H1 (cell line): Measurements from ENCODE around the gene TMEM151B. TPM values are rescaled to one million over a fixed set of nuclear protein-coding genes. Genes with fewer than 3 reads are reported as not detected.

ENCODE experiments used
- CTCF ChIA-PET: fragments of 300-600 bp; sonication (Branson Sonifier 250); formaldehyde crosslinking; loops from one replicate; lab custom pipeline; 2021; ENCODE audit not compliant: partially characterized antibody; lab: Charles Lee
- POLR2A ChIA-PET: fragments of 300-600 bp; sonication (Branson Sonifier 250); formaldehyde crosslinking; loops from one replicate; lab custom pipeline; 2021; ENCODE audit warnings: inconsistent platforms; ENCODE audit not compliant: partially characterized antibody; lab: Charles Lee
- DNase-seq, 2 experiments: peaks; one replicate each; pipeline versions ENCODE4 v3.0.0 to v3.0.0-alpha.2; 2010 to 2022; ENCODE audit warnings: low spot score in 2 of 2, low read depth in 1 of 2, mixed read lengths in 1 of 2
- FAIRE-seq: peaks from 2 replicates; lab custom pipeline; 2011; peaks lifted over from hg19 to GRCh38; lab: Jason Lieb, UNC
- H2AFZ ChIP-seq: 2 replicates; pipeline ENCODE4 v1.8.1; 2012; ENCODE audit warnings: low read length, inconsistent platforms
- H2AK5ac ChIP-seq: 2 replicates; pipeline ENCODE4 v1.6.1; 2013; ENCODE audit warnings: low read depth, low read length
- H2BK120ac ChIP-seq: replicated peaks from 2 replicates; pipeline ENCODE3; 2013; ENCODE audit warnings: low read depth, low read length, inconsistent platforms
- H2BK12ac ChIP-seq: 2 replicates; pipeline ENCODE4 v1.6.1; 2013; ENCODE audit warnings: low read depth, low read length
- H2BK15ac ChIP-seq: 2 replicates; pipeline ENCODE4 v1.6.1; 2013; ENCODE audit warnings: low read length
- H2BK20ac ChIP-seq: 2 replicates; pipeline ENCODE4 v1.6.1; 2013; ENCODE audit warnings: low read length
- H2BK5ac ChIP-seq: 2 replicates; pipeline ENCODE4 v1.6.1; 2013; ENCODE audit warnings: low read depth, low read length
- H3K14ac ChIP-seq: 2 replicates; pipeline ENCODE4 v1.6.1; 2013; ENCODE audit warnings: inconsistent platforms; ENCODE audit not compliant: insufficient read length
- H3K18ac ChIP-seq: 2 replicates; pipeline ENCODE4 v1.6.1; 2013; ENCODE audit warnings: low read length; ENCODE audit errors: extremely low read depth
- H3K23ac ChIP-seq: 2 replicates; pipeline ENCODE4 v1.6.1; 2013; ENCODE audit warnings: inconsistent platforms; ENCODE audit not compliant: insufficient read length
- H3K23me2 ChIP-seq: 2 replicates; pipeline ENCODE4 v1.6.1; 2013; ENCODE audit warnings: low read depth, low read length
- H3K27ac ChIP-seq: 2 replicates; pipeline ENCODE4 v1.6.1; 2011; ENCODE audit warnings: low read depth, low read length, inconsistent platforms
- H3K27me3 ChIP-seq, 4 experiments: replicated peaks in 1 of 4; 1 replicate in 1 of 4; 2 replicates in 3 of 4; pipeline versions ENCODE4 v1.6.1 to v1.8.1; 2011 to 2013; ENCODE audit warnings: low read length in 3 of 4, mild to moderate bottlenecking in 3 of 4, inconsistent platforms in 2 of 4, mixed read lengths in 2 of 4, moderate library complexity in 1 of 4; ENCODE audit not compliant: control insufficient read depth in 3 of 4, insufficient read depth in 3 of 4; ENCODE audit errors: extremely low read depth in 1 of 4
- H3K36me3 ChIP-seq, 4 experiments: 2 replicates each; pipeline versions ENCODE4 v1.6.1 to v1.8.1; 2011 to 2013; ENCODE audit warnings: mild to moderate bottlenecking in 4 of 4, low read length in 3 of 4, moderate library complexity in 2 of 4, control low read depth in 1 of 4, inconsistent platforms in 1 of 4; ENCODE audit not compliant: insufficient read depth in 4 of 4, control insufficient read depth in 2 of 4
- H3K4ac ChIP-seq: replicated peaks from 2 replicates; pipeline ENCODE3; 2013; ENCODE audit warnings: low read length, low read depth, mixed read lengths, inconsistent platforms; ENCODE audit not compliant: insufficient read length
- H3K4me1 ChIP-seq, 4 experiments: replicated peaks in 1 of 4; 1 replicate in 1 of 4; 2 replicates in 3 of 4; pipeline versions ENCODE4 v1.6.1 to v1.8.1; 2011 to 2013; ENCODE audit warnings: low read length in 3 of 4, inconsistent platforms in 2 of 4, mixed read lengths in 1 of 4; ENCODE audit not compliant: insufficient read depth in 4 of 4, control insufficient read depth in 3 of 4
- H3K4me2 ChIP-seq, 2 experiments: 2 replicates each; pipeline versions ENCODE4 v1.6.1 to v1.8.1; 2011 to 2013; ENCODE audit warnings: low read depth in 2 of 2, low read length in 2 of 2, control low read depth in 1 of 2, inconsistent platforms in 1 of 2, mild to moderate bottlenecking in 1 of 2; ENCODE audit not compliant: insufficient read depth in 1 of 2
- H3K4me3 ChIP-seq, 4 experiments: fragments of 200-600, 300-600 bp in 1 of 4; sonication (generic), shearing (Covaris generic), sonication (Bioruptor Twin) in 1 of 4; 2 replicates each; pipeline versions ENCODE4 v1.5.1 to v1.8.1; 2011 to 2016; ENCODE audit warnings: low read length in 4 of 4, low read depth in 3 of 4, control low read depth in 2 of 4, inconsistent platforms in 2 of 4, mild to moderate bottlenecking in 2 of 4, mixed read lengths in 1 of 4, moderate library complexity in 1 of 4; ENCODE audit not compliant: insufficient read depth in 2 of 4; ENCODE audit errors: extremely low read depth in 1 of 4
- H3K56ac ChIP-seq: replicated peaks from 2 replicates; pipeline ENCODE3; 2013; ENCODE audit warnings: low read depth, mild to moderate bottlenecking, mixed read lengths, low read length, inconsistent platforms; ENCODE audit not compliant: insufficient read length
- H3K79me1 ChIP-seq: 2 replicates; pipeline ENCODE4 v1.6.1; 2013; ENCODE audit warnings: low read depth, low read length, control low read depth
- H3K79me2 ChIP-seq, 2 experiments: 2 replicates each; pipeline versions ENCODE4 v1.6.1 to v1.8.1; 2012 to 2013; ENCODE audit warnings: low read length in 2 of 2, mild to moderate bottlenecking in 2 of 2, inconsistent platforms in 1 of 2; ENCODE audit not compliant: insufficient read depth in 2 of 2, control insufficient read depth in 1 of 2
- H3K9ac ChIP-seq, 4 experiments: replicated peaks in 1 of 4; 1 replicate in 1 of 4; 2 replicates in 3 of 4; pipeline versions ENCODE4 v1.6.1 to v1.8.1; 2011 to 2013; ENCODE audit warnings: low read depth in 3 of 4, low read length in 3 of 4, control low read depth in 2 of 4, mild to moderate bottlenecking in 2 of 4, moderate library complexity in 2 of 4, inconsistent platforms in 1 of 4; ENCODE audit errors: extremely low read depth in 1 of 4
- H3K9me3 ChIP-seq, 2 experiments: 2 replicates each; pipeline versions ENCODE4 v1.6.1 to v1.8.1; 2012 to 2013; ENCODE audit warnings: mild to moderate bottlenecking in 2 of 2, moderate library complexity in 2 of 2, control low read depth in 1 of 2, inconsistent platforms in 1 of 2, low read depth in 1 of 2, low read length in 1 of 2, mixed read lengths in 1 of 2; ENCODE audit not compliant: insufficient read depth in 2 of 2
- H4K20me1 ChIP-seq, 2 experiments: replicated peaks in 1 of 2; 2 replicates each; pipeline versions ENCODE3 to v1.8.1; 2011 to 2013; ENCODE audit warnings: inconsistent platforms in 2 of 2, low read length in 2 of 2, mild to moderate bottlenecking in 1 of 2; ENCODE audit not compliant: insufficient read depth in 2 of 2, control insufficient read depth in 1 of 2
- H4K5ac ChIP-seq: 2 replicates; pipeline ENCODE4 v1.6.1; 2013; ENCODE audit warnings: low read length, low read depth, mixed read lengths, inconsistent platforms; ENCODE audit not compliant: insufficient read length
- H4K8ac ChIP-seq: 2 replicates; pipeline ENCODE4 v1.8.0; 2013; ENCODE audit warnings: mild to moderate bottlenecking, moderate library complexity, low read length, inconsistent platforms; ENCODE audit not compliant: insufficient read depth; ENCODE audit errors: extremely low read depth
- H4K91ac ChIP-seq: replicated peaks from 2 replicates; pipeline ENCODE3; 2013; ENCODE audit warnings: low read length, mixed read lengths, inconsistent platforms; ENCODE audit not compliant: insufficient read length
- BCL11A ChIP-seq, 2 experiments: IDR thresholded peaks; one replicate each; pipeline ENCODE4 v1.6.1; 2011; ENCODE audit warnings: low read depth in 2 of 2, low read length in 2 of 2, mild to moderate bottlenecking in 2 of 2
- HDAC2 ChIP-seq, 2 experiments: fragments of 300-600 bp in 1 of 2; sonication (generic) in 1 of 2; IDR thresholded peaks; 2 replicates each; pipeline ENCODE4 v1.6.1; 2011 to 2012; ENCODE audit warnings: low read depth in 2 of 2, low read length in 2 of 2, mild to moderate bottlenecking in 2 of 2, moderate library complexity in 2 of 2, borderline replicate concordance in 1 of 2, inconsistent platforms in 1 of 2
- RBBP5 ChIP-seq: IDR thresholded peaks from 2 replicates; pipeline ENCODE4 v1.7.1; 2012; ENCODE audit warnings: low read depth, mild to moderate bottlenecking, inconsistent platforms, low read length, moderate library complexity, borderline replicate concordance
- RNF2 ChIP-seq: fragments of 200-900, 300-1000 bp; sonication (generic); IDR thresholded peaks from 2 replicates; pipeline ENCODE4 v1.7.1; 2016; ENCODE audit warnings: borderline replicate concordance, low read depth, mild to moderate bottlenecking, antibody characterized with exemption, low read length; ENCODE audit not compliant: poor library complexity, severe bottlenecking; ENCODE audit errors: missing control alignments
- RXRA ChIP-seq: IDR thresholded peaks from 2 replicates; pipeline ENCODE4 v1.6.1; 2011; ENCODE audit warnings: low read depth, mild to moderate bottlenecking, low read length, moderate library complexity; ENCODE audit not compliant: insufficient read depth
- WGBS, 2 experiments: shearing (Covaris generic) in 1 of 2; methylation state at CpG; one replicate each; pipeline versions ENCODE4 v1.1.6 to v1.1.7; 2013 to 2015; ENCODE audit warnings: low lambda C conversion rate in 2 of 2, mixed read lengths in 2 of 2, inconsistent platforms in 1 of 2, low coverage in 1 of 2, missing lambda C conversion rate in 1 of 2; ENCODE audit not compliant: insufficient replicate concordance in 2 of 2, insufficient coverage in 1 of 2, insufficient read length in 1 of 2; ENCODE audit errors: extremely low coverage in 1 of 2, missing lambda C conversion rate in 1 of 2; 5-methylcytosine and 5-hydroxymethylcytosine counted together
- polyA plus RNA-seq, 7 experiments: library from polyadenylated mRNA; depleted of rRNA in 3 of 7; stranded (reverse) in 5 of 7; unstranded in 2 of 7; fragments of >200 nt in 5 of 7; fragments of 200-250 nt in 2 of 7; gene quantifications; 1 replicate in 5 of 7; 2 replicates in 1 of 7; 4 replicates in 1 of 7; pipeline versions ENCODE4 v1.2.1 to v1.2.3, GENCODE V29; 2011 to 2013; ENCODE audit warnings: missing spikeins in 2 of 7, mixed read lengths in 2 of 7
- total RNA-seq: library from RNA; stranded (reverse); fragmentation: NEBNext Ultra II Directional; extraction: Animal tissue kit (Norgen Biotek cat#: 25700); gene quantifications from 2 replicates; pipeline ENCODE4 v1.2.1, GENCODE V29; 2021
- TF ChIP-seq, protein P1 (sequence below): IDR thresholded peaks from 2 replicates; pipeline ENCODE4 v1.6.1; 2011; ENCODE audit warnings: low read depth, mild to moderate bottlenecking, low read length; ENCODE audit not compliant: insufficient read depth

Gene TMEM151B
- total and polyA plus RNA-seq, 2 of the 8 experiments (the other 6 are each of a cell fraction or from before 2014, with no cell fraction given) = 8.0 to 15.5 TPM

DNA sequence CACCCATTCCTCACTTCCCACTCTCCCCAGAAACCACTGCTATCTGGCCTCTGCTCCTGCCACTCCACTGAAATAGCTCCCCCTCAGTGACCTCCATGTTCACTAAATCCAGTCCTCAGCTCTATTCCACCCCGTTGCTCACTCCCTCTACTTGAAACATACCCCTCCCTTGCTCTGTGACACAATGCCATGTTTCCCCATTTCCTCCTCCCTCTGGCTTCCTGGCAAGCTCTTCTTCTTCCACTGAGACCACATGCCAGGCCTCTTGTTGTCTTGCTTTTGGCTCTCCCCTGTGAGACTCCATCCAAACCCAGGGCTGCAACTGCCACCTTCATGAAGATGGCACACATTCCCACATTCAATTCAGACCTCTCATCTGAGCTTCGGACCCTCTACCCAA is 13.9 kb downstream of the TMEM151B start:
- DNase-seq (no peak), FAIRE-seq (no peak)
- Histone ChIP-seq H3K23ac (no peak overlapping the region), H2BK120ac (no peak overlapping the region), H2BK20ac (no peak overlapping the region), H3K18ac (no peak overlapping the region), H3K4ac (no peak overlapping the region), H3K27me3 (peaks cover 0 to 4% (median 1%) of the 10 kb centered on the region in 4 experiments; a peak in 3 of 7 replicates), H2AK5ac (no peak overlapping the region), H3K4me2 (no peak overlapping the region), H2BK12ac (no peak overlapping the region), H3K9me3 (no peaks in the 10 kb centered on the region), H3K14ac (no peak overlapping the region), H4K5ac (no peak overlapping the region), H3K4me1 (no peaks in the 10 kb centered on the region; a peak in 1 of 7 replicates), H3K27ac (no peak overlapping the region), H2BK15ac (no peak overlapping the region), H3K4me3 (no peak overlapping the region), H2AFZ (no peak overlapping the region), H2BK5ac (no peak overlapping the region), H3K9ac (no peak overlapping the region), H4K8ac (no peak overlapping the region), H4K91ac (no peak overlapping the region), H3K23me2 (no peaks in the 10 kb centered on the region), H3K56ac (no peak overlapping the region), H4K20me1 (no peaks in the 10 kb centered on the region), H3K79me1 (no peaks in the 10 kb centered on the region), H3K79me2 (no peaks in the 10 kb centered on the region), H3K36me3 (no peaks in the 10 kb centered on the region)
- TF ChIP-seq RNF2 = no peak
- TF ChIP-seq BCL11A (IDR thresholded peaks at IDR 0.05; ENCODE audit: low read depth in 2 of 2, low read length in 2 of 2) = no peak
- TF ChIP-seq HDAC2 (IDR thresholded peaks at IDR 0.05; ENCODE audit: borderline replicate concordance in 1 of 2, low read depth in 2 of 2, low read length in 2 of 2) = no peak
- TF ChIP-seq, protein P1, sequence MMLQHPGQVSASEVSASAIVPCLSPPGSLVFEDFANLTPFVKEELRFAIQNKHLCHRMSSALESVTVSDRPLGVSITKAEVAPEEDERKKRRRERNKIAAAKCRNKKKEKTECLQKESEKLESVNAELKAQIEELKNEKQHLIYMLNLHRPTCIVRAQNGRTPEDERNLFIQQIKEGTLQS = no peak
- no peak for TF ChIP-seq RXRA
- TF ChIP-seq RBBP5 = no peak
- POLR2A ChIA-PET = interaction anchor here (0.7 to 2.0 kb wide), 8 partner anchors 10 to 44 kb away, joined by 3 to 8 read pairs (median 4); partner anchors contain the start of gene AARS2
- 74% methylated on average over 2 of the region's 2 CpGs; no CpG with 5 or more reads in 1 of the 2 experiments for WGBS, 2 experiments
- CTCF ChIA-PET = interaction anchor here (1.0 to 4.7 kb wide), 6 partner anchors 8 to 55 kb away, joined by 3 to 29 read pairs (median 6); no protein-coding TSS in a partner anchor
